ENCODE data around the gene ACSS3.

GRCh38 chr12:81274637-81275529 is 197.0 kb downstream of the ACSS3 start:
- TF ChIP-seq CTCF (IDR thresholded peaks at IDR 0.05; ENCODE audit: insufficient read depth, low read length, poor library complexity, severe bottlenecking) = no peak
- no peak for TF ChIP-seq EZH2phosphoT487 (conservative IDR thresholded peaks at IDR 0.05; ENCODE audit: low read length)

Measured in SU-DHL-6 (cell line).